PC-9 (cell line): Measurements from ENCODE around the gene CHKA.

ENCODE experiments used
- CTCF ChIP-seq: fragments of 200-600 bp; sonication (generic); conservative IDR thresholded peaks from 2 replicates; pipeline ENCODE4 v1.6.1; 2017; ENCODE audit warnings: mixed run types, antibody characterized with exemption, mild to moderate bottlenecking, moderate library complexity
- EZH2 ChIP-seq: fragments of 200-600 bp; sonication (generic); IDR thresholded peaks from 2 replicates; pipeline ENCODE4 v1.8.0; 2017; ENCODE audit warnings: antibody characterized with exemption, low read depth

DNA sequence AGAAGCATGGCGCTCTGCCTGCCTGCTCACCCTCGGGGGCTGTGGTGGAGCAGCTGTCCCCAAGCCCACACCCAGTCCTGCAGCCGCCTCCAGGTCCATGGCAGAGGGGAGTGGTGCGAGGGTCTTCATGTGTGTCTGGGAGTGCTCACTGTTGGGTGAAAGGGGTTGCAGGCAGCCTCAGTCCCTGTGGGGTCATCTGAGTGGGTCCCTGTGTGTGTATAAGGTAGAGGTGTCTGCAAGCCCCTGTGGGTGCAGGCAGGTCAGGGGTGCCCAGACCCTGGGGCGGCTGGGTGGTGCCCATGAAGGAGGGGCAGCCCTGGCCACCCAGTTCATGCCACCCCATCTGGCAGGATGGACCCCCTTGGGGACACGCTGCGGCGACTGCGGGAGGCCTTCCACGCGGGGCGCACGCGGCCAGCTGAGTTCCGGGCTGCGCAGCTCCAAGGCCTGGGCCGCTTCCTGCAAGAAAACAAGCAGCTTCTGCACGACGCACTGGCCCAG, 106.2 kb downstream of the CHKA start:
- TF ChIP-seq EZH2 (no peak), CTCF (no peak)
